HEK293T (cell line): Measurements from ENCODE around the gene GATA2.

Source experiments
- CTCF ChIA-PET: fragments of 350-600 bp; formaldehyde crosslinking; extraction: SDS; loops from one replicate; lab custom pipeline; 2021; ENCODE audit warnings: antibody characterized with exemption, inconsistent platforms; lab: Yijun Ruan, JAX
- POLR2A ChIA-PET: fragments of 350-600 bp; formaldehyde crosslinking; extraction: SDS; loops from one replicate; lab custom pipeline; 2020; ENCODE audit warnings: antibody characterized with exemption, inconsistent platforms; lab: Yijun Ruan, JAX
- DNase-seq: peaks from one replicate; pipeline ENCODE4 v3.0.0; 2012; ENCODE audit warnings: mixed read lengths; ENCODE audit errors: extremely low spot score
- ARNT ChIP-seq: fragments of 450-650 bp; IDR thresholded peaks from 2 replicates; pipeline ENCODE4 v1.6.1; 2017; ENCODE audit warnings: mild to moderate bottlenecking
- BHLHE40 ChIP-seq: fragments of 450-650 bp; IDR thresholded peaks from 2 replicates; pipeline ENCODE4 v1.6.1; 2016; ENCODE audit warnings: mild to moderate bottlenecking, moderate library complexity, borderline replicate concordance
- CTBP1 ChIP-seq: fragments of 450-650 bp; IDR thresholded peaks from 2 replicates; pipeline ENCODE4 v1.6.1; 2016; ENCODE audit warnings: borderline replicate concordance
- ELF4 ChIP-seq: fragments of 450-650 bp; IDR thresholded peaks from 2 replicates; pipeline ENCODE4 v1.6.1; 2017; ENCODE audit warnings: antibody characterized with exemption
- FOXA1 ChIP-seq: fragments of 450-650 bp; IDR thresholded peaks from 2 replicates; pipeline ENCODE4 v1.6.1; 2016; ENCODE audit warnings: mild to moderate bottlenecking
- FOXK2 ChIP-seq: fragments of 450-650 bp; IDR thresholded peaks from 2 replicates; pipeline ENCODE4 v1.6.1; 2016; ENCODE audit warnings: mild to moderate bottlenecking
- FOXM1 ChIP-seq: fragments of 450-650 bp; IDR thresholded peaks from 2 replicates; pipeline ENCODE4 v1.6.1; 2017; ENCODE audit warnings: mild to moderate bottlenecking, borderline replicate concordance
- HDGF ChIP-seq: fragments of 450-650 bp; IDR thresholded peaks from 2 replicates; pipeline ENCODE4 v1.6.1; 2017; ENCODE audit warnings: antibody characterized with exemption, borderline replicate concordance
- L3MBTL2 ChIP-seq: fragments of 450-650 bp; conservative IDR thresholded peaks from 2 replicates; pipeline ENCODE4 v1.6.1; 2016; ENCODE audit warnings: mild to moderate bottlenecking
- LEF1 ChIP-seq: fragments of 450-650 bp; IDR thresholded peaks from 2 replicates; pipeline ENCODE4 v1.6.1; 2017; ENCODE audit warnings: mild to moderate bottlenecking, borderline replicate concordance
- NFRKB ChIP-seq: fragments of 450-650 bp; IDR thresholded peaks from 2 replicates; pipeline ENCODE4 v1.6.1; 2016; ENCODE audit warnings: mild to moderate bottlenecking, moderate library complexity
- PKNOX1 ChIP-seq: fragments of 450-650 bp; IDR thresholded peaks from 2 replicates; pipeline ENCODE4 v1.6.1; 2016
- SP1 ChIP-seq: fragments of 450-650 bp; IDR thresholded peaks from 2 replicates; pipeline ENCODE4 v1.6.1; 2017
- SUZ12 ChIP-seq: fragments of 450-650 bp; IDR thresholded peaks from 2 replicates; pipeline ENCODE4 v1.6.1; 2016; ENCODE audit warnings: mild to moderate bottlenecking
- TARDBP ChIP-seq: fragments of 450-650 bp; IDR thresholded peaks from 2 replicates; pipeline ENCODE4 v1.6.1; 2016
- ZNF384 ChIP-seq: fragments of 450-650 bp; IDR thresholded peaks from 2 replicates; pipeline ENCODE4 v1.6.1; 2016

The GATA2 gene

DNA sequence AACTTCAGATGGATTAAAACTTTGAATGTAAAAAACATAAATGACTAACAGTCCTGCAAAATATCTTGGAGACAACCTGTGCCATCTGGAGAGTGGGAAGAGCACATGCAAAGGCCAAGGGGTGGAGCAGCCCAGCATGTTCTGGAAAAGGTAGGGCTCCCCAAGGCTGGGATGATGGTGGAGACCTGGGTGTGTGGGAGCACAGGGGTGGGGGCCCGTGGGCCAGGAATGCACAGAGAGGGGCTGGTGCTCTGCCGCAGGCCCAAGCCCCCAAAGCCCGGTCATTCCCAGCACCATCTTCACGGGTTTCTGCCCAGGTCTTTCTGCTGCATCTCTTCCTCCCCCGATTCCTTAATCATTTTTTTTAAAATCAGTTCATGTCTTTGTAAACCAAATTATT lies 9.7 kb upstream of the GATA2 start:
- TF ChIP-seq TARDBP (no peak), SUZ12 (no peak), ARNT (no peak), FOXM1 (no peak), ZNF384 (no peak), LEF1 (no peak), CTBP1 (no peak), HDGF (no peak), NFRKB (no peak), ELF4 (no peak)
- ChIA-PET POLR2A (no interaction called here), CTCF (no interaction called here)
- DNase-seq = no peak

- POLR2A ChIA-PET = no interaction called here
- CTCF ChIA-PET = interaction anchor here (0.9 kb wide), 1 partner anchor 193 kb away, joined by 3 read pairs; no protein-coding TSS in a partner anchor
- TF ChIP-seq PKNOX1 (no peak), SUZ12 (no peak), SP1 (no peak), HDGF (no peak), CTBP1 (no peak), LEF1 (no peak), L3MBTL2 (no peak), FOXM1 (no peak), ARNT (no peak), ELF4 (no peak), FOXK2 (no peak), FOXA1 (no peak), TARDBP (no peak), NFRKB (no peak), ZNF384 (no peak)
- no peak for DNase-seq
Measured at GRCh38 chr3:128501431-128501830, 8.4 kb upstream of the GATA2 start.

DNA sequence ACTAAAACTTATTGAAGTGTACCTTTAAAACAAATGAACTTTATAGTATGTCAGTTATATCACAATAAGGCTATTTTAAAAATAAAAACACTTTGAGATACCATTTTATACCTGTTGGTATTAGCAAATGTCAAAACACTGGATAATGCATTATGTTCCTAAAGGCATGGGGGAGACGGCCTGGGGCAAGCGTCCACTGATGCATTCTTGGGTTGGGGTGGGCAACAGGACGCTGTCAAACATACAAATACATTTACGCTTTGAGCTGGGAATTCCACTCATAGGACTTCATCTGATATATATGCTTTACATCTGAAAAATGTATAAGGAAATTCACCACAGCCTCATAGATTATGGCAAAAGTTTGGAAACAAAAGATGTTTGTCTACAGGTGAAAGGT lies 7.6 kb upstream of the GATA2 start:
- ChIA-PET CTCF (no interaction called here), POLR2A (no interaction called here)
- no peak for DNase-seq
- TF ChIP-seq HDGF = no peak
- TF ChIP-seq FOXK2 = no peak
- TF ChIP-seq PKNOX1 = no peak
- TF ChIP-seq SP1 = no peak

DNA sequence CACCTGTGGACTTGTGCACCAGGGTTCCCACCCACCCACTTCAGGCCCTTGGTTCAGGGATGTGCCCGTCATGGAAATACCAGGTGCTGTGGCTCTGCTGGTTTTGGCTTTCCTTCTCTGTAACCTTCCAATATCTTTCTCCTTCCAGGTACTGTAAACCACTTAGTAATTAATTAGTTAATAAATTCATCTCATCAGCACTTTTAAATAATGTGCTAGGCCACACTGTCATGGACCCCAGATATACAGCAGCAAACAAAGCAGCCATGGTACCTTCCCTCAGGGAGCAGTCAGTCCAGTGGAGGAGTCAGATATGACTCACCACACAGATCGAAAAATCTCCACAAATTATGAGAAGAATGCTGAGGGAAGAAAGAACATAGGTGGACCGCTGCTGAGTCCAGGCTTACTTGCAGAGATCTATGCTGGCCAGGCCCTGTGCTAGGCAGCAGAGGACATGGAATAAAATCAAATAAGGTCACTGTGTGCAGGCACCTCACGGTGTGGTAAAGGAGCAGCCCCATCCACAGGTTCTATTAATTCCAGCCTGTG lies 6.8 kb upstream of the GATA2 start:
- no peak for DNase-seq
- POLR2A ChIA-PET = no interaction called here
- CTCF ChIA-PET = interaction anchor here (0.6 kb wide), 1 partner anchor 329 kb away, joined by 3 read pairs; no protein-coding TSS in a partner anchor
- TF ChIP-seq BHLHE40 = no peak
- TF ChIP-seq FOXK2 = no peak
- no peak for TF ChIP-seq NFRKB
- no peak for TF ChIP-seq HDGF
- no peak for TF ChIP-seq FOXA1
- no peak for TF ChIP-seq CTBP1
- TF ChIP-seq FOXM1 = no peak
- no peak for TF ChIP-seq ARNT
- TF ChIP-seq SP1 = no peak
- no peak for TF ChIP-seq SUZ12
- no peak for TF ChIP-seq TARDBP
- TF ChIP-seq ELF4 = no peak
- TF ChIP-seq ZNF384 = no peak

GRCh38 chr3:128498901-128499530 lies 6.0 kb upstream of the GATA2 start:
- DNase-seq = no peak
- CTCF ChIA-PET = interaction anchor here (0.6 kb wide), 1 partner anchor 328 kb away, joined by 3 read pairs; no protein-coding TSS in a partner anchor
- no peak for TF ChIP-seq BHLHE40
- no peak for TF ChIP-seq TARDBP
- no peak for TF ChIP-seq ZNF384
- no peak for TF ChIP-seq NFRKB
- no peak for TF ChIP-seq FOXA1
- no peak for TF ChIP-seq ELF4
- no peak for TF ChIP-seq SP1
- TF ChIP-seq FOXM1 = no peak
- no peak for TF ChIP-seq HDGF
- TF ChIP-seq FOXK2 = no peak
- no peak for TF ChIP-seq ARNT
- TF ChIP-seq LEF1 = no peak
- TF ChIP-seq L3MBTL2 = no peak
- POLR2A ChIA-PET = no interaction called here

DNA sequence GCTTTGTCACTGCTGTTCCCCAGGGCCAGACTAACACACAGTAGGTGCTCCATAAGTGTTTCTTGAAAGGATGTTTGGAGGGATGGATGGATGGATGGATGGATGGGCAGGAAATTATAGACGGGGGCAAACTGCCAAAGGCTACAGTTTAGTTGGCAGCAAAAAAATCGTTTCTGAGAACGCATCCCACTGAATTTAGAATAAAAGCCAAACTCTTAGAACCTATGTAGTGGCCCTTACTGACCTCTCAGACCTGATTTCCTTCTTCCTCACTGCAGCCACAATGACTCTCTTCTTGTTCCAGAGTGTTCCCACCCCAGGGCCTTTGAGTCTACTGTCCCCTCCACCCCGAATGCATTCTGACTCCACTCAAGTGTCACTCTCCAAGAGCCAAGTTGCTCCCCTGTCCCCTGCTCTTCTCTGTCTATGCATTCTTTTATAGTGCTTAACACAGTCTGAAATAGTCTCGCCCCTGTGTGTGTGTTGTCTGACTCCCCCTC lies 5.2 kb upstream of the GATA2 start:
- TF ChIP-seq FOXM1 = no peak
- TF ChIP-seq L3MBTL2 = no peak
- TF ChIP-seq ZNF384 = no peak
- no peak for TF ChIP-seq PKNOX1
- no peak for TF ChIP-seq BHLHE40
- TF ChIP-seq CTBP1 = no peak
- no peak for TF ChIP-seq ARNT
- no peak for TF ChIP-seq NFRKB
- no peak for TF ChIP-seq HDGF
- no peak for TF ChIP-seq SUZ12
- no peak for TF ChIP-seq LEF1
- TF ChIP-seq SP1 = no peak
- TF ChIP-seq ELF4 = no peak
- TF ChIP-seq TARDBP = no peak
- TF ChIP-seq FOXA1 = no peak
- ChIA-PET POLR2A (interaction anchor here (1.6 kb wide), 1 partner anchor 10 kb away, joined by 3 read pairs; no protein-coding TSS in a partner anchor), CTCF (interaction anchor here (1.3 kb wide), 1 partner anchor 73 kb away, joined by 11 read pairs; no protein-coding TSS in a partner anchor)
- no peak for DNase-seq
